GM15510 (cell line): Measurements from ENCODE around the gene ADGRB3.

Experiments used
- POLR2A ChIP-seq: IDR thresholded peaks from 3 replicates; pipeline ENCODE4 v1.6.1; 2011; ENCODE audit warnings: borderline replicate concordance; ENCODE audit not compliant: insufficient read length; ENCODE audit errors: extremely low read depth

The ADGRB3 gene

GRCh38 chr6:69421269-69421668 is 786.2 kb downstream of the ADGRB3 start:
- TF ChIP-seq POLR2A = no peak

- TF ChIP-seq POLR2A = no peak
These were observed 786.9 kb downstream of the ADGRB3 start for GRCh38 chr6:69422020-69422419.

- TF ChIP-seq POLR2A = no peak
These were observed 787.4 kb downstream of the ADGRB3 start for GRCh38 chr6:69422475-69422874.

GRCh38 chr6:69423785-69424184 is 788.7 kb downstream of the ADGRB3 start:
- no peak for TF ChIP-seq POLR2A

- TF ChIP-seq POLR2A = no peak
These were observed 789.5 kb downstream of the ADGRB3 start for GRCh38 chr6:69424581-69424980.

- TF ChIP-seq POLR2A = no peak
These were observed 792.8 kb downstream of the ADGRB3 start for GRCh38 chr6:69427882-69428281.

GRCh38 chr6:69438113-69438512 is 803.0 kb downstream of the ADGRB3 start:
- TF ChIP-seq POLR2A = no peak
